ENCODE results near the gene LRRC4B.
A peak's percentile ranks its signal among the peaks of the same experiment; 100 is the strongest.

LRRC4B gene

GRCh38 chr19:50573741-50574461 lies 5.7 kb upstream of the LRRC4B start:
- DNase-seq (ENCODE audit: low spot score), result no peak

- DNase-seq (ENCODE audit: low spot score), result no peak
These were observed 2.8 kb upstream of the LRRC4B start for GRCh38 chr19:50570997-50571396.

- DNase-seq (ENCODE audit: low spot score), result no peak
These were observed 1.8 kb upstream of the LRRC4B start for GRCh38 chr19:50569938-50570540.

- no peak for DNase-seq (ENCODE audit: low spot score)
These were observed 778 bp upstream of the LRRC4B start for GRCh38 chr19:50568728-50569698.

- DNase-seq (ENCODE audit: low spot score), result no peak
These were observed 988 bp downstream of the LRRC4B start for GRCh38 chr19:50567052-50567841.

GRCh38 chr19:50565984-50566903 lies 2.0 kb downstream of the LRRC4B start:
- DNase-seq (ENCODE audit: low spot score), result peak; percentile 68

GRCh38 chr19:50564229-50565105 lies 3.8 kb downstream of the LRRC4B start:
- DNase-seq (ENCODE audit: low spot score), result no peak

- DNase-seq (ENCODE audit: low spot score), result no peak
These were observed 4.6 kb downstream of the LRRC4B start for GRCh38 chr19:50563597-50563996.

- peak; percentile 1 for DNase-seq (ENCODE audit: low spot score)
These were observed 5.2 kb downstream of the LRRC4B start for GRCh38 chr19:50562996-50563395.

- no peak for DNase-seq (ENCODE audit: low spot score)
These were observed 5.9 kb downstream of the LRRC4B start for GRCh38 chr19:50562329-50562728.

GRCh38 chr19:50559636-50560035 lies 8.6 kb downstream of the LRRC4B start:
- no peak for DNase-seq (ENCODE audit: low spot score)

GRCh38 chr19:50558449-50558848 lies 9.8 kb downstream of the LRRC4B start:
- DNase-seq (ENCODE audit: low spot score), result no peak

- no peak for DNase-seq (ENCODE audit: low spot score)
These were observed 10.2 kb downstream of the LRRC4B start for GRCh38 chr19:50558039-50558438.

GRCh38 chr19:50557009-50557613 lies 11.1 kb downstream of the LRRC4B start:
- DNase-seq (ENCODE audit: low spot score), result no peak

- peak; percentile 94 for DNase-seq (ENCODE audit: low spot score)
These were observed 11.8 kb downstream of the LRRC4B start for GRCh38 chr19:50556282-50557008.

- DNase-seq (ENCODE audit: low spot score), result no peak
These were observed 12.6 kb downstream of the LRRC4B start for GRCh38 chr19:50555450-50556281.

- DNase-seq (ENCODE audit: low spot score), result no peak
These were observed 13.2 kb downstream of the LRRC4B start for GRCh38 chr19:50555033-50555432.

- no peak for DNase-seq (ENCODE audit: low spot score)
These were observed 14.0 kb downstream of the LRRC4B start for GRCh38 chr19:50554212-50554611.
